Measurements from ENCODE around the gene RTP2. TPM values are rescaled to one million over a fixed set of nuclear protein-coding genes. Genes with fewer than 3 reads are reported as not detected.
A peak's percentile ranks its signal among the peaks of the same experiment; 100 is the strongest.

RTP2 gene
- total RNA-seq, 2 donors from 2014 or later = not detected

DNA sequence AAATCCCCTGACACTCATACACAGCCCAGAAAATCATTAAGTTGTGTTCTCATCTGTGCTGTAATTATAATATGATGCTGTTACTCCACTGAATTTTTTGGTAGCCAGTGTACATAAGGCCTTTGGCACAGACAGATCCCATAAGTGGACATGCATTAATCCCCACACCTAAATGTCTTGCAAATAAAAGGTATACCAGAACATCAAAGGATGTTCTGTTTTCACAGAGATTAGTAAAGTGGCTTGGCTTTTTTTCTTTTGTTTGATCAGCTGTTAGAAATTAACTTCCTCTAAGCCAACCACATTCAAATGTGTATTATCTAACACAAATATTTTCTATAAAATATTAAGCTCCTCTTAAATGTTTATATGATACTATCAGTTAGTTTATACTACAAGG lies 34.8 kb downstream of the RTP2 start:
- Mint-ChIP-seq H3K4me3 (no peak overlapping the region), H3K4me1 (ENCODE audit: low read depth) (peaks cover 22% of the 10 kb centered on the region), H3K9me3 (no peaks in the 10 kb centered on the region), H3K27me3 (ENCODE audit: low read depth) (peaks cover 88% of the 10 kb centered on the region), H3K27ac (no peak overlapping the region), H3K36me3 (ENCODE audit: insufficient read depth in 2 of 2) (peaks cover 0 to 4% of the 10 kb centered on the region in 2 donors)
- ATAC-seq (replicated peaks in 1 of 2) (no peak), DNase-seq (no peak)

DNA sequence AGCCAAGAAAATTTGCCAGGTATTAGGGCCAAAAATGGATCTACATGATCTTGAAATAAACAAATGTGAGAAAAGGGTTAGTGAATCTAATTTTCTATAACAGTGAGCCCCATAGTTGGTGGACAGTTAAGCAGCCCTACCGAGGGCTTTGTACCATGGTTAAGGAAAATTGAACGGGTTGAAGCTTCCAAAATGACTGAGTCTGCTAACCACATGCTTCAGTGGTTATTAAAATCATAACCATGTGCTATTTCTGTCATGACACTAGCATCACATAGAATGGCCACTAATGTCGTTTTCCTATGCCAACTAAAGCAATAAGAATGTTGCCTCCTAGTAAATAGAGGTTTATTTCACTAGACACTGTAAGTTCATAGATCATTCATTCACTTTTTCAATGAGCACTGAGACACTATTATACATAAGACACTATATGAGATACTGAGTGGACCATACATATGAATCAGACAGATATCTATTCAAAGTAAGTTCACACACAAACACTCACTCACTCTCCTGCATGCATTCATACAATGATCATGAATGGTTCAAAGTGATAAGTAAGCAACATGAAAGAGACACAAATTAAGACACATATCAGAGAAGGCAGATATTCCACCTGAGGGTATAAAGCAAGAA lies 36.5 kb downstream of the RTP2 start:
- ATAC-seq (replicated peaks in 1 of 2) = peak; percentile 25 to 38
- no peak for DNase-seq
- Mint-ChIP-seq H3K27me3 (ENCODE audit: low read depth) (peaks cover 84% of the 10 kb centered on the region), H3K9me3 (peaks cover 0 to 1% of the 10 kb centered on the region in 2 donors), H3K4me3 (no peak overlapping the region), H3K27ac (no peak overlapping the region), H3K4me1 (ENCODE audit: low read depth) (peaks cover 22% of the 10 kb centered on the region), H3K36me3 (ENCODE audit: insufficient read depth in 2 of 2) (peaks cover 0 to 4% of the 10 kb centered on the region in 2 donors)

DNA sequence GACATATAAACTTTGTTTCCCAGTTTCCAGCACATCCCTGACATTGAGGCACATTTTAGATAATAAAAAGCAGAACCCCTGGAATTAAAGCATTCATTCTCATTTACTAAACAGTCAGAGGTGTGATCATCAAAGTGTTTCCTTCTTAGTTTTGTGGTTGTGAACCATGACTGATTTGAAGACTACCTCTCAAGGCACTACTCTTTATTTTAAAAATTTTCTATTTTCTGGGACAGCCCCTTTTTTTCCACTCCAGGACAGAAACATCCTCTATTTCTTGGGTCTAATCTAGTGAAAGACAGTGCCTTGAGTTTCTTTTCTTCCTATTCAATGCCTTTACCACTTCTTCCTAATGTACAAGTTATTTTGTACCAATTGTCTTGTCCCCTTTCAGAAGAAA lies 37.3 kb downstream of the RTP2 start:
- peaks cover 22% of the 10 kb centered on the region for H3K4me1 Mint-ChIP-seq (ENCODE audit: low read depth)
- no peak overlapping the region for H3K4me3 Mint-ChIP-seq
- ATAC-seq (replicated peaks in 1 of 2) = peak; percentile 58 to 72

GRCh38 chr3:187662848-187663409 lies 39.4 kb downstream of the RTP2 start:
- no peak for DNase-seq
- Mint-ChIP-seq H3K4me1 (ENCODE audit: low read depth) (peaks cover 22% of the 10 kb centered on the region), H3K27me3 (ENCODE audit: low read depth) (peaks cover 71% of the 10 kb centered on the region), H3K36me3 (ENCODE audit: insufficient read depth in 2 of 2) (peaks cover 0 to 2% of the 10 kb centered on the region in 2 donors), H3K27ac (no peak overlapping the region), H3K9me3 (peaks cover 0 to 3% of the 10 kb centered on the region in 2 donors), H3K4me3 (no peak overlapping the region)
- no peak for ATAC-seq (replicated peaks in 1 of 2)

More for the DNA sequence above, 37.3 kb downstream of the RTP2 start:
- peaks cover 0 to 3% of the 10 kb centered on the region in 2 donors for H3K9me3 Mint-ChIP-seq
- peaks cover 82% of the 10 kb centered on the region for H3K27me3 Mint-ChIP-seq (ENCODE audit: low read depth)
- no peak for DNase-seq
- no peak overlapping the region for H3K27ac Mint-ChIP-seq
- H3K36me3 Mint-ChIP-seq (ENCODE audit: insufficient read depth in 2 of 2) = peaks cover 0 to 4% of the 10 kb centered on the region in 2 donors

DNA sequence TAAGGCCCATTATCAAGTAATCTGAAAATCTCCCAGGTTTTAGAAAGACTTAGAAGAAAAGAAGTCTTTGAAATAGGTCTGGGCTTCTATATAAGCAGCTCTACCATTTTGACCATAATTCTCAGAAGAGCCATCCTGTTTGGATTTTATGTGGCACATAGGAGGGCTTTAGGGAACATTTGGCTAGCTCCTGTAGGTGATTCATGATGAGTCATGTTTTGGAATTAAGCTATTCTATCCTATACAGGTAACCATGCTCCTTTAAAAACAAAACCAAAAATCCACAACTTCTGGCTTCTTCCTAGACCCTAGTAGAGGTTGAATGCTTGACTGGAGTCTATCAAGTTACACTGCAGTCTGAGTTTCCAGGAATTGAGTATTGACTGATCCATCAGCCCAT lies 41.1 kb downstream of the RTP2 start:
- Mint-ChIP-seq H3K27me3 (ENCODE audit: low read depth) (peaks cover 57% of the 10 kb centered on the region), H3K4me1 (ENCODE audit: low read depth) (peaks cover 22% of the 10 kb centered on the region), H3K36me3 (ENCODE audit: insufficient read depth in 2 of 2) (peaks cover 0 to 2% of the 10 kb centered on the region in 2 donors)

GRCh38 chr3:187651282-187651681 lies 51.1 kb downstream of the RTP2 start:
- Mint-ChIP-seq H3K4me3 (no peak overlapping the region), H3K4me1 (ENCODE audit: low read depth) (no peaks in the 10 kb centered on the region), H3K36me3 (ENCODE audit: insufficient read depth in 2 of 2) (no peaks in the 10 kb centered on the region), H3K27ac (no peak overlapping the region), H3K27me3 (ENCODE audit: low read depth) (peaks cover 88% of the 10 kb centered on the region), H3K9me3 (no peaks in the 10 kb centered on the region)
- ATAC-seq (replicated peaks in 1 of 2) (no peak), DNase-seq (no peak)

More for the DNA sequence above, 41.1 kb downstream of the RTP2 start:
- H3K27ac Mint-ChIP-seq = no peak overlapping the region
- no peak for ATAC-seq (replicated peaks in 1 of 2)
- DNase-seq = no peak
- H3K4me3 Mint-ChIP-seq = no peak overlapping the region
- H3K9me3 Mint-ChIP-seq = peaks cover 0 to 3% of the 10 kb centered on the region in 2 donors

Other genes with a start within 250 kb of the RTP2 start
- not detected for gene SST, start 32.2 kb downstream of the RTP2 start, total RNA-seq
- gene BCL6, start 42.9 kb upstream of the RTP2 start, total RNA-seq = 100 to 1,000 TPM; 106 to 118 TPM